Dermis lymphatic vessel endothelial cell (primary cell): ENCODE data around the gene HCAR3. TPM values are rescaled to one million over a fixed set of nuclear protein-coding genes. Genes with fewer than 3 reads are reported as not detected.

Experiments used
- total RNA-seq: library from RNA; depleted of rRNA; stranded (reverse); fragments of >200 nt; gene quantifications from 2 replicates; pipeline ENCODE4 v1.2.1, GENCODE V29; 2014

Gene HCAR3
- total RNA-seq, result not detected in 2 replicates

DNA sequence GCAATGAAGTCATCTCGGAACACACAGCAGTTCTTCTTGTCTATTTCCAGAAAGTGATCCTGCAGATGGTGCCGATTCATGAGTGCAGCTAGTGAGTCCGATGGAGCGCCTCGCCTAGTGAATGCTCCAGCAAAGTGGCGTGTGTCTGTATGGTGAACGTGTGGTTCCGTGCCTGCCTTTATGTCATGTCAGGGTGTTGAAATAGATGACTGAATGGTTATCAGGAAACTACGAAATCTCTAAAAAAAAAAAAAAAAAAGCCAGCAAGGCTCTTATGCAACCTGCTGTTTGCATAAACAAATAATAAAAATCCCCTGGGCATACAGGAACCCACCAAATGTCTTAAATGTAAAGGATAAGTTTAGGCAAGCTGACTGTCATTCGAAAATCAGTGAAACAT is at the start of gene HCAR3:
TSS of gene HCAR3 (minus strand) at position 154 of the 400 bp plus-strand sequence. CDS start at position 80, 74 bp downstream.

GRCh38 chr12:122752464-122753318 is 36.1 kb upstream of the HCAR3 start, which contains the start of gene DENR:
DENR (plus strand) TSS chr12:122752824; CDS start chr12:122753702, 878 bp downstream.

GRCh38 chr12:122730215-122731014 is 13.8 kb upstream of the HCAR3 start, which contains the start of gene HCAR1:
HCAR1 (minus strand) TSS chr12:122730844; CDS start chr12:122730339, 505 bp downstream.

DNA sequence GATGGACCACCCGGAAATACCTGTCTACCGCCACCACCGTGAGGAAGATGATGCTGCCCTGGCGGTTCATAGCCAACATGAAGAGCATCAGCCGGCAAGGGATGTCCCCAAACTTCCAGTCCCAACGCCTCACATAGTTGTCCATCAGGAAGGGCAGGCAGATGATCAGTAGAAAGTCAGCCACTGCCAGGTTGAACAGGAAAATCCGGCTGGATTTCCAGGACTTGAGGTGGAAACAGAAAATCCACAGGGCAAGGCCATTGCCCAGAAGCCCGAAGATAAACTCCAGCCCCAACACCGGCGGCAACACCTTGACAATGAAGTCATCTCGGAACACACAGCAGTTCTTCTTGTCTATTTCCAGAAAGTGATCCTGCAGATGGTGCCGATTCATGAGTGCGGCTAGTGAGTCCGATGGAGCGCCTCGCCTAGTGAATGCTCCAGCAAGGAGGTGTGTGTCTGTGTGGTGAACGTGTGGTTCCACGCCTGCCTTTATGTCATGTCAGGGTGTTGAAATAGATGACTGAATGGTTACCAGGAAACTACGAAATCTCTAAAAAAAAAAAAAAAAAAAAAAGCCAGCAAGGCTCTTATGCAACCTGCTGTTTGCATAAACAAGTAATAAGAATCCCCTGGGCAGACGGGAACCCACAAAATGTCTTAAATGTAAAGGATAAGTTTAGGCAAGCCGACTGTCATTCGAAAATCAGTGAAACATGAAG is 13.6 kb downstream of the HCAR3 start, which contains the start of gene HCAR2:
TSS of gene HCAR2 (minus strand) at position 468 of the 722 bp plus-strand sequence. CDS start at position 394, 74 bp downstream.

Other genes with a start within 250 kb of the HCAR3 start
- gene ZCCHC8, start 215.9 kb downstream of the HCAR3 start, total RNA-seq, result 12.6 and 15.0 TPM in 2 replicates
- 28.8 and 40.3 TPM in 2 replicates for gene RSRC2, start 189.9 kb downstream of the HCAR3 start, total RNA-seq
- gene KNTC1, start 189.6 kb downstream of the HCAR3 start, total RNA-seq, result 14.2 TPM in 2 replicates
- gene HCAR2, start 13.5 kb downstream of the HCAR3 start, total RNA-seq, result not detected in 2 replicates
- gene HCAR1, start 14.0 kb upstream of the HCAR3 start, total RNA-seq, result under 0.01 TPM in 2 replicates
- 29.4 and 36.9 TPM in 2 replicates for gene DENR, start 36.0 kb upstream of the HCAR3 start, total RNA-seq
- gene CCDC62, start 57.8 kb upstream of the HCAR3 start, total RNA-seq, result 0.33 and 0.43 TPM in 2 replicates
- 23.9 and 24.0 TPM in 2 replicates for gene HIP1R, start 118.6 kb upstream of the HCAR3 start, total RNA-seq
- gene VPS37B, start 179.3 kb upstream of the HCAR3 start, total RNA-seq, result 11.4 and 11.6 TPM in 2 replicates
- gene ABCB9, start 249.7 kb upstream of the HCAR3 start, total RNA-seq, result 3.3 and 4.1 TPM in 2 replicates